Measurements from ENCODE around the gene FPR1.
"Not testable (repeated sequence)": the region's sequence is repeated elsewhere in the genome, so short reads cannot be mapped to it uniquely, and the experiment has no call there.

FPR1 gene

GRCh38 chr19:51738523-51738922, 13.2 kb downstream of the FPR1 start:
- in situ Hi-C loops (cut with MboI; ENCODE audit: low sequenced_read_pairs): not testable (repeated sequence)

GRCh38 chr19:51737924-51738323, 13.8 kb downstream of the FPR1 start:
- in situ Hi-C loops (cut with MboI; ENCODE audit: low sequenced_read_pairs): no loop called here

- in situ Hi-C loops (cut with MboI; ENCODE audit: low sequenced_read_pairs): no loop called here
Observed at GRCh38 chr19:51737389-51737788, 14.3 kb downstream of the FPR1 start.

GRCh38 chr19:51735759-51736449, 15.8 kb downstream of the FPR1 start:
- in situ Hi-C loops (cut with MboI; ENCODE audit: low sequenced_read_pairs): no loop called here

- in situ Hi-C loops (cut with MboI; ENCODE audit: low sequenced_read_pairs): no loop called here
Observed at GRCh38 chr19:51733742-51734522, 17.7 kb downstream of the FPR1 start.

- in situ Hi-C loops (cut with MboI; ENCODE audit: low sequenced_read_pairs): no loop called here
Observed at GRCh38 chr19:51729781-51730180, 21.9 kb downstream of the FPR1 start.

- in situ Hi-C loops (cut with MboI; ENCODE audit: low sequenced_read_pairs): no loop called here
Observed at GRCh38 chr19:51727349-51727880, 24.3 kb downstream of the FPR1 start.

- in situ Hi-C loops (cut with MboI; ENCODE audit: low sequenced_read_pairs): no loop called here
Observed at GRCh38 chr19:51726049-51726448, 25.6 kb downstream of the FPR1 start.

- in situ Hi-C loops (cut with MboI; ENCODE audit: low sequenced_read_pairs): no loop called here
Observed at GRCh38 chr19:51724543-51724942, 27.1 kb downstream of the FPR1 start.

GRCh38 chr19:51722492-51722891, 29.2 kb downstream of the FPR1 start:
- in situ Hi-C loops (cut with MboI; ENCODE audit: low sequenced_read_pairs): no loop called here

GRCh38 chr19:51721905-51722304, 29.8 kb downstream of the FPR1 start:
- in situ Hi-C loops (cut with MboI; ENCODE audit: low sequenced_read_pairs): no loop called here

GRCh38 chr19:51719251-51719988, 32.3 kb downstream of the FPR1 start:
- in situ Hi-C loops (cut with MboI; ENCODE audit: low sequenced_read_pairs): no loop called here

- in situ Hi-C loops (cut with MboI; ENCODE audit: low sequenced_read_pairs): no loop called here
Observed at GRCh38 chr19:51716925-51717324, 34.8 kb downstream of the FPR1 start.

GRCh38 chr19:51715850-51716249, 35.8 kb downstream of the FPR1 start:
- in situ Hi-C loops (cut with MboI; ENCODE audit: low sequenced_read_pairs): no loop called here

GRCh38 chr19:51714848-51715247, 36.8 kb downstream of the FPR1 start:
- in situ Hi-C loops (cut with MboI; ENCODE audit: low sequenced_read_pairs): no loop called here

GRCh38 chr19:51713319-51714285, 38.1 kb downstream of the FPR1 start:
- in situ Hi-C loops (cut with MboI; ENCODE audit: low sequenced_read_pairs): no loop called here

GRCh38 chr19:51712461-51713081, 39.1 kb downstream of the FPR1 start:
- in situ Hi-C loops (cut with MboI; ENCODE audit: low sequenced_read_pairs): no loop called here

- in situ Hi-C loops (cut with MboI; ENCODE audit: low sequenced_read_pairs): no loop called here
Observed at GRCh38 chr19:51711702-51712101, 40.0 kb downstream of the FPR1 start.

GRCh38 chr19:51710163-51710562, 41.5 kb downstream of the FPR1 start:
- in situ Hi-C loops (cut with MboI; ENCODE audit: low sequenced_read_pairs): no loop called here

GRCh38 chr19:51709575-51709974, 42.1 kb downstream of the FPR1 start:
- in situ Hi-C loops (cut with MboI; ENCODE audit: low sequenced_read_pairs): no loop called here

Measured in HL-60/S4 (cell line).